Colonic mucosa (tissue), 4 donors: ENCODE measurements around the gene PLCG2. TPM values are rescaled to one million over a fixed set of nuclear protein-coding genes. Genes with fewer than 3 reads are reported as not detected.
A peak's percentile ranks its signal among the peaks of the same experiment; 100 is the strongest.

Source experiments
- DNase-seq: peaks from one replicate; pipeline ENCODE4 v3.0.0-alpha.2; 2020
- H3K27ac ChIP-seq: fragments of 200-600 bp; one replicate; pipeline ENCODE4 v1.8.0; 2021
- H3K27me3 ChIP-seq: fragments of 200-600 bp; one replicate; pipeline ENCODE4 v1.8.0; 2021
- H3K36me3 ChIP-seq: fragments of 200-600 bp; one replicate; pipeline ENCODE4 v1.8.0; 2021
- H3K4me1 ChIP-seq: fragments of 200-600 bp; one replicate; pipeline ENCODE4 v1.8.0; 2021; ENCODE audit warnings: mild to moderate bottlenecking
- H3K4me3 ChIP-seq: fragments of 200-600 bp; one replicate; pipeline ENCODE4 v1.8.0; 2021
- H3K9ac ChIP-seq, 2 donors: one replicate each; pipeline ENCODE4 v1.7.0; 2013; ENCODE audit warnings: control low read depth in 2 of 2, low read depth in 2 of 2, low read length in 2 of 2
- H3K9me3 ChIP-seq: fragments of 200-600 bp; one replicate; pipeline ENCODE4 v1.8.0; 2021
- CTCF ChIP-seq: fragments of 200-600 bp; IDR thresholded peaks from one replicate; pipeline ENCODE4 v1.8.0; 2022; ENCODE audit warnings: antibody characterized with exemption, mild to moderate bottlenecking
- intact Hi-C: fragments of 100-400 bp; cut with DNase I; formaldehyde crosslinking; loops from one replicate; pipeline ENCODE4 v1.14.1; 2022
- total RNA-seq, 2 donors: library from RNA; stranded (reverse); fragmentation: NEBNext Ultra II Directional in 1 of 2; extraction: Animal tissue kit (Norgen Biotek cat#: 25700) in 1 of 2; gene quantifications; one replicate each; pipeline ENCODE4 v1.2.1, GENCODE V29; 2021
- donor health status: healthy.
- donor health status: DM: no; HTN: no; CAD: no.
- donor health status: DM: no; HTN: no; CAD: no.

The PLCG2 gene
- total RNA-seq, 2 donors from 2014 or later = 9.1 to 9.6 TPM

GRCh38 chr16:81860287-81861266 is 81.5 kb downstream of the PLCG2 start:
- intact Hi-C loops = no loop called here
- no peak for TF ChIP-seq CTCF
- Histone ChIP-seq H3K27ac (no peak overlapping the region), H3K9ac (no peak overlapping the region), H3K4me3 (no peak overlapping the region), H3K27me3 (no peaks in the 10 kb centered on the region), H3K4me1 (no peaks in the 10 kb centered on the region), H3K36me3 (no peaks in the 10 kb centered on the region), H3K9me3 (no peaks in the 10 kb centered on the region)
- DNase-seq = no peak

GRCh38 chr16:81861503-81861902 is 82.4 kb downstream of the PLCG2 start:
- Histone ChIP-seq H3K9me3 (no peaks in the 10 kb centered on the region), H3K4me3 (no peak overlapping the region), H3K9ac (no peak overlapping the region), H3K4me1 (no peaks in the 10 kb centered on the region), H3K27me3 (no peaks in the 10 kb centered on the region), H3K36me3 (no peaks in the 10 kb centered on the region), H3K27ac (no peak overlapping the region)
- no peak for DNase-seq
- intact Hi-C loops = no loop called here
- TF ChIP-seq CTCF = no peak

- Histone ChIP-seq H3K36me3 (no peaks in the 10 kb centered on the region), H3K4me3 (no peak overlapping the region), H3K9ac (no peak overlapping the region), H3K4me1 (no peaks in the 10 kb centered on the region), H3K27me3 (no peaks in the 10 kb centered on the region), H3K27ac (no peak overlapping the region), H3K9me3 (no peaks in the 10 kb centered on the region)
- intact Hi-C loops = no loop called here
- TF ChIP-seq CTCF = no peak
- no peak for DNase-seq
Measured at GRCh38 chr16:81861915-81862314, 82.8 kb downstream of the PLCG2 start.

GRCh38 chr16:81863630-81864352 is 84.7 kb downstream of the PLCG2 start:
- Histone ChIP-seq H3K27ac (no peak overlapping the region), H3K36me3 (no peaks in the 10 kb centered on the region), H3K9ac (peak overlapping the region in 1 of 2 donors; percentile 35), H3K4me3 (no peak overlapping the region), H3K27me3 (no peaks in the 10 kb centered on the region), H3K4me1 (no peaks in the 10 kb centered on the region), H3K9me3 (no peaks in the 10 kb centered on the region)
- DNase-seq = no peak
- intact Hi-C loops = no loop called here
- no peak for TF ChIP-seq CTCF

- TF ChIP-seq CTCF = no peak
- intact Hi-C loops = no loop called here
- Histone ChIP-seq H3K9ac (no peak overlapping the region), H3K27ac (no peak overlapping the region), H3K36me3 (no peaks in the 10 kb centered on the region), H3K4me3 (no peak overlapping the region), H3K9me3 (no peaks in the 10 kb centered on the region), H3K27me3 (no peaks in the 10 kb centered on the region), H3K4me1 (no peaks in the 10 kb centered on the region)
- no peak for DNase-seq
Measured at GRCh38 chr16:81864646-81865382, 85.7 kb downstream of the PLCG2 start.
